GM19324 (cell line): ENCODE measurements around the gene CFAP210.

Experiments
- ATAC-seq: cut with Tn5 transposase; IDR thresholded peaks from one replicate; pipeline ENCODE4 v1.9.1; 2021; ENCODE audit warnings: mild to moderate bottlenecking, moderate library complexity; ENCODE audit not compliant: unreplicated experiment, low FRiP score

Gene CFAP210

GRCh38 chr2:169676357-169676756, 17.8 kb downstream of the CFAP210 start:
- no peak for ATAC-seq

GRCh38 chr2:169673921-169674320, 20.3 kb downstream of the CFAP210 start:
- no peak for ATAC-seq

- ATAC-seq, result no peak
Measured at GRCh38 chr2:169673106-169673505, 21.1 kb downstream of the CFAP210 start.

- no peak for ATAC-seq
Measured at GRCh38 chr2:169672406-169672805, 21.8 kb downstream of the CFAP210 start.

GRCh38 chr2:169670937-169671336, 23.3 kb downstream of the CFAP210 start:
- ATAC-seq, result no peak

GRCh38 chr2:169670215-169670651, 24.0 kb downstream of the CFAP210 start:
- ATAC-seq, result no peak

GRCh38 chr2:169667583-169667982, 26.6 kb downstream of the CFAP210 start:
- ATAC-seq, result no peak

GRCh38 chr2:169664978-169665930, 29.0 kb downstream of the CFAP210 start:
- no peak for ATAC-seq

- no peak for ATAC-seq
Measured at GRCh38 chr2:169664600-169664977, 29.6 kb downstream of the CFAP210 start.

- no peak for ATAC-seq
Measured at GRCh38 chr2:169663247-169663646, 31.0 kb downstream of the CFAP210 start.

- no peak for ATAC-seq
Measured at GRCh38 chr2:169662744-169663143, 31.5 kb downstream of the CFAP210 start.

- no peak for ATAC-seq
Measured at GRCh38 chr2:169661265-169661664, 32.9 kb downstream of the CFAP210 start.

- ATAC-seq, result no peak
Measured at GRCh38 chr2:169659320-169659719, 34.9 kb downstream of the CFAP210 start.

- ATAC-seq, result no peak
Measured at GRCh38 chr2:169658877-169659276, 35.3 kb downstream of the CFAP210 start.

GRCh38 chr2:169656164-169656563, 38.0 kb downstream of the CFAP210 start:
- no peak for ATAC-seq

- ATAC-seq, result no peak
Measured at GRCh38 chr2:169653636-169654035, 40.6 kb downstream of the CFAP210 start.

GRCh38 chr2:169649278-169649677, 44.9 kb downstream of the CFAP210 start:
- no peak for ATAC-seq

GRCh38 chr2:169647496-169647895, 46.7 kb downstream of the CFAP210 start:
- no peak for ATAC-seq

- no peak for ATAC-seq
Measured at GRCh38 chr2:169644173-169644572, 50.0 kb downstream of the CFAP210 start.

- ATAC-seq, result no peak
Measured at GRCh38 chr2:169641464-169641863, 52.7 kb downstream of the CFAP210 start.

GRCh38 chr2:169640104-169640503, 54.1 kb downstream of the CFAP210 start:
- ATAC-seq, result no peak

GRCh38 chr2:169637620-169638019, 56.6 kb downstream of the CFAP210 start:
- no peak for ATAC-seq
